ENCODE data around the gene TSSC4.
"Not testable (repeated sequence)": the region's sequence is repeated elsewhere in the genome, so short reads cannot be mapped to it uniquely, and the experiment has no call there.

The TSSC4 gene

GRCh38 chr11:2400069-2400761, at the start of gene TSSC4:
Gene TSSC4 (plus strand): TSS chr11:2400750. CDS start chr11:2402634, 1,884 bp downstream.
- in situ Hi-C loops (cut with HindIII; ENCODE audit: low sequenced_read_pairs) = no loop called here

DNA sequence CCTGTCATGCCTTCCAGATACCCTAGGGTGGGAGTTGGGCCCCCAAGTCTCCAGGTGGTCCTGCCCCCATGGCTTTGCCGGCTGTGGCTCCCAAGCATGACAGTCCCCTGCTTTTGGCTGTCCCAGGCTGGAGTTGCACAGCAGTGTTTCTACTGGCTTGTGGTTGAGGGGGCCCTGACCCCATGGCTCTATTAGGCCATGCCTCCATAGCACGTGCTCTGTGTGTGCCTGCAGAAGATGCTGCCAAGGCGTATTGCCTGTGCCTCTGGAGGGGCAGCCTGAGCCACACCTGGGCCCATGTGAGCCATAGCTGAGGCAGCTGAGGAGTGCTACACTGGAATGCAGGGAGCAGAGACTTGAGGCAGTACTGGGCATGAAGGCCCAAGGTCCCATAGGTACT, 48.8 kb upstream of the TSSC4 start:
- in situ Hi-C loops (cut with HindIII; ENCODE audit: low sequenced_read_pairs) = no loop called here

- in situ Hi-C loops (cut with HindIII; ENCODE audit: low sequenced_read_pairs) = no loop called here
Observed at GRCh38 chr11:2352420-2352819, 48.1 kb upstream of the TSSC4 start.

- in situ Hi-C loops (cut with HindIII; ENCODE audit: low sequenced_read_pairs) = no loop called here
Observed at GRCh38 chr11:2355000-2355644, 45.4 kb upstream of the TSSC4 start.

- in situ Hi-C loops (cut with HindIII; ENCODE audit: low sequenced_read_pairs) = no loop called here
Observed at GRCh38 chr11:2357246-2357645, 43.3 kb upstream of the TSSC4 start.

DNA sequence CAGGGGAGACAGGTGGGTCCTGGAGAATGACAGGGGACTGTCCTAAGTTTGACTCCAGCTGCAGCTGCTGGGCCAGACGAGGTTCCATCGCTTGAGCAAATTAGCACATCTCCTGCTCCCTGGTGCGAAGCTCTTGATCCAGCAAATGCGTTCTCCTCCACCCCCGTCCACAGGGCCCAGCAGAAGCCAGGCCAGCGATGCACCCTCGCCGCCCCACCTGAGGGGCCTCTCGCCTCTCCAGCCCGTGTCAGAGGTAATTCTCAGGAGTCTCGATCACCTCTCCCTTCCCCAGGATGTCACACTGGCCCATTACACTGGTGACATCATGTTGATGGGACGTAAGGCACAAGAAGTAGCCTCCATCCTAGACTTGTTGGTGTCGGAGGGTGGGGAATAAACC, 42.9 kb upstream of the TSSC4 start:
- in situ Hi-C loops (cut with HindIII; ENCODE audit: low sequenced_read_pairs) = not testable (repeated sequence)

DNA sequence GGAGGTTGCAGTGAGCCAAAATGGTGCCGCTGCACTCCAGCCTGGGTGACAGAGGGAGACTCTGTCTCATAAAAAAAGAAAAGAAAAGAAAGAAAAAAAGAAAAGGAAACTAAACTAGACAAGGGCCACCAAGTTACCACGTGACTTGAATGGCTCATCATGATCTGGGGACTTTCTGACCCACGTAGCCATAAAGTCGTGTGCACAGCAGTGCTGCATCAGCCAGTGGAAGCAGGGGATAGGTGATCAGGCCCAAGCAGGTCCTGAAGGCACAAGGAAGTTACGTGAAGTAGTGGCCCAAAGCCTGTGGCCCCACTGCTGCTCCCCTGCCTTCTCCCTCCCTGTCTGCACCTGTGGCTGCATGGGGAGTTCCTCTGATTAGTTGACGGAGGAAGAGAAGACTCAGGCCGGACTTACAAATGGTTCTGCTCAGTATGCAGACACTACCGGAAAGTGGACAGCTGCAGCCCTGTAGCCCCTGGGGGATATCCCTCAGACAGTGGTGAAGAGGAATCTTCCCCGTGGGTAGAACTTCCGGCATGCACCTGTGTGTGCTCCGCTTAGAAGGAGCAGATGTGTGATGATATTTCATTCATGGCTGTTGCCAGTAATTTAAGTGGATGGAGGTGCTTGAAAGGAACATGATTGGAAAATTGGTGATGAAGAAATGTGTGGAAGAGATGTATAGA, 41.7 kb upstream of the TSSC4 start:
- in situ Hi-C loops (cut with HindIII; ENCODE audit: low sequenced_read_pairs) = no loop called here

DNA sequence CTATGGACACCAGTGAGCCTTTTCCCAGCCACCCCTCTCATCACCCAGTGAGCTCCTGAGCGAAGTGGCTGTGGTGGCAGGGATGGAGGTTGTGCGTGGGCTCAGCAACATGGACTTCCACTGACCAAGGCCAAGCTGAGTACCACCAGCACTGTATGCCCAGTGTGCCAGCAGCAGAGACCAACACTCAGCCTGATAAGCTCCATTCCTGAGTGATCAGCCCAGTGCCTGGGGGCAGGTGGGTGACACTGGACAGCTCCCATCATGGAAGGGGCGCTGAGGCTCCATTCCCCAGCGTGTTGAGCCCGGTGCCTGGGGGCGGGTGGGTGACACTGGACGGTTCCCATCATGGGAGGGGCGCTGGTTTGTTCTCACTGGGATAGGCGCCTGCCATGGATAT, 41.0 kb upstream of the TSSC4 start:
- in situ Hi-C loops (cut with HindIII; ENCODE audit: low sequenced_read_pairs) = no loop called here

DNA sequence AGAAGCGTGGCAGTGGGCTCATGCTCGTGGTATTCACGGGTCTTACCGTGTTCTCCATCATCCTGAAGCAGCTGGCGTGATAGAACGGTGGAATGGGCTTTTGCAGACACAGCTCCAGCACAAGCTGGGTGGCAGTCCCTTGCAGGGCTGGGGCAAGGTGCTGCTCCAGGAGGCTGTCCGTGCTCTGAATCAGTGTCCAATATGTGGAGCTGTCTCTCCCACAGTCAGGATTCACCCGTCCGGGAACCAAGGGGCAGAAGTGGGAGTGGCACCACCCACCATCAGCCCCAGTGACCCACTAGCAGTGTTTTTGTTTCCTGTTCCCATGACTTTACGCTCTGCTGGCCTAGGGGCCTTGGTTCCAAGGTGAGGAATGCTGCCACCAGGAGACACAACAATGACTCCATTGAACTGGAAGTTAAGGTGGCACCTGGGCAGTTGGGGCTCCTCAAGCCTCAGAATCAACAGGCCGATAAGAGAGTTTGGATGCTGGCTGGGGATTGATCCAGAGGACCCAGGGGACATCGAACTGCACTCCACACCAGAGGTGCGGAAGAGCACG, 40.4 kb upstream of the TSSC4 start:
- in situ Hi-C loops (cut with HindIII; ENCODE audit: low sequenced_read_pairs) = no loop called here

GRCh38 chr11:2361565-2361964, 39.0 kb upstream of the TSSC4 start:
- in situ Hi-C loops (cut with HindIII; ENCODE audit: low sequenced_read_pairs) = no loop called here

DNA sequence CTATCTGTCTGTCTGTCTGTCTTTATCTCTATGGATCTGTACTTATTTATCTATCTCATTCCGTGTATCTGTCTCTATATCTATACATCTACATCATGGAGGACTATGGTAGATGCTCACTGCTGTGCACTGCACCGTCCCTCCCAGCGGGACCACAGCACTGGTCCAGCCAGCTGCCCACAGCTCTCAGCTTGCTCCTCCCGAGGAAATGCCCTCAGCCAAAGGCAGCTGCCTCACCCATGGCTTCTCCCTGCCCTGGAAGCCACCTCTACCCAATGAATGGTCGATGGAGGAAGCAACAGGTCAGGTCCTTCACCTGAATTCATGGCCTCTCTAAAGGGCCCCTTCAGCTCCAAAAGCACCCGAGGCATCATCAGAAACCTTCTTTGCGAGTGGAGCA, 38.1 kb upstream of the TSSC4 start:
- in situ Hi-C loops (cut with HindIII; ENCODE audit: low sequenced_read_pairs) = no loop called here

DNA sequence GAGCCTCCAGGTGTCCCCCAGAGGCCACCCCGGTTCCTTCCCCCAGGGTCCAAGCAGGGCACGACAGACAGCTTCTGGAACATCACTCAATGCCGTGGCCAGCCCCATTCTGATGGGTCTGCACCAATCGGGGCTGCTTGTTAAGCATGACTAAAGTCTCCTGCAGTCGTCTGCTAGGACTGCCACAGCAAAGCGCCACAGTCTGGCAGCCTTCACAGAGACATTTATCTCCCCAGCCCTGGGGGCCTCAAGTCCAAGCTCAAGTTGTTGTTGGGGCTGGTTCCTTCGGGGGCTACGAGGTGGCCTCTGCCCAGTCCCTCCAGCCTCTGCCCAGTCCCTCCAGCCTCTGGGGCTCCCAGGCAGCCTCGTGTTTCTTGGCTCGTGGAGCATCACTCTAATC, 37.4 kb upstream of the TSSC4 start:
- in situ Hi-C loops (cut with HindIII; ENCODE audit: low sequenced_read_pairs) = no loop called here

DNA sequence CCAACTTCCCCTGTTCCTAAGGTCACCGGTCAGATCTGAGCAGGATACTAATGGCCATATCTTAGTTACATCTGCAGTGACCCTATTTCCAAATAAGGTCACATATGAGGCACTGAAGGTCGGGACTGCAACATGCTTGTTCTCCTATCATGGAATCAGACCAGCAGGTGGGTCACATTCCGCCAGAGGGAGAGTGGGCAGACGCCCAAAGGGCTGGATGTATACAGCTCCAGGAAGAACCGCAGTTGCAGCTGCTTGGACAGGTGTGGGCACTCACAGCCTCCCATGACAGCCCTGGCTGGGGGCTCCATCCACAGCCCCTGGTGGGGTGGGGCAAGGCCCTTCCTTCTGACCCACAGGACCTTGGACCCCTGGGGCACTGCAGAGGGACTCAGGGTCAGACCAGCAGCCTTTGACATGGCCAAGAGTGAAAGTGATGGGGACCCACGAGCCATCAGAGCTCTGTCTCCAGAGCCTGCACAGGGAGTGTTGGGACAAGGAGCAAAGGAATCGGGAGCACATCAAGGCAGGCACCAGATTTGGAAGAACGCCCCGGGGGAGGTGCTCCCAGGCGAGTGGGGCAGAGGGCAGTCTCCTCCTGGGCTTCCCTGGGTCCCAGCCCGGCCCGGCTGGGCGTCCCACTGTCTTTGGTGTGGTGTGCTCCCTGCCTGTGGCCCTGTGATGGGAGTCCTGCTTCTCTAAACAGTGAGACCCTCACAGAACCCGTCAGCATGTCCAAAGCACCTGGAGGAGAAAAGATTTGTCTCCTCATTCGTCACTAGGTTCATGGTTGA, 36.8 kb upstream of the TSSC4 start:
- in situ Hi-C loops (cut with HindIII; ENCODE audit: low sequenced_read_pairs) = no loop called here

DNA sequence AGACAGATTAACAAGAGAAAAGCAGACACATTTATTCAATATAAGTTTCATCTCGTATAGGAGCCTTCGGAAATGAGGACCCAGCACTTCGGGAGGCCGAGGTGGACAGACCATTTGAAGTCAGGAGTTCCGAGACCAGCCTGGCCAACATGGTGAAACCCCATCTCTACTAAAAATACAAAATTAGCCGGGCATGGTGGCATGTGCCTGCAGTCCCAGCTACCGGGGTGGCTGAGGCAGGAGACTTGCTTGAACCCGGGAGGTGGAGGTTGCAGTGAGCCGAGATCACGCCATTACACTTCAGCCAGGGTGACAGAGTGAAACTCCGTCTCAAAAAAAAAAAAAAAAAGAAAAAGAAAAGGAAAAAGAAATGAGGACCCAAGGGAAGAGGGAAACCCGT, 36.2 kb upstream of the TSSC4 start:
- in situ Hi-C loops (cut with HindIII; ENCODE audit: low sequenced_read_pairs) = not testable (repeated sequence)

DNA sequence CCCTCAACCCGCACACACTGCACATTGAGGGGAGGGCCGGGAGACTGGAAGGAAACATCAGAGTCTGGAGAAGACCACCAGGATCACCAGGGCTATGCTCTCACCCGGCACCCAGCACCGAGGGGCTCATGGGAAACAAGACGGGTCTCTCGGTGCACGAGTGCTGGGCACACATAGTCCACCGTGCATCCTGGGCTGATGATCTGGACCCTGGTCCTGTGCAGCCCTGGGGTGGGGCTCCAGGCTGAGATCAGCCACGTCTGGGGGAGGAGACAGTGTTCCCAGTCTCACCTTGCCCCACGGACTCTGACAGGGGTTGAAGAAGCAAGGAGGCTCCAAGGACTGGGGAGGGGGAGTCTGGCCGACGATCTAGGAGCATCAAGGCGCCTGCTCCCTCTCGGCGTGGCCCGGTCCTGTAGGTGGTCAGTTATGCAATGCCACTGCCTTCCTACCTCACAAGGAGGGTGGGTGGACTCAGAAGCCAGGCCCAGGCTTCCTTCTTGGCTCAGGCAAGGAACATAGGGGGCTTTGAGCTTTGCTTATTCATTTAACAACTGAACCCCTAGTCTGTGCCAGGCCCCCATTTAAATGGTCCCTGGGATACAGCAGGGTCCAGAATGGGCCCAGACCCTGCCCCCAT, 34.9 kb upstream of the TSSC4 start:
- in situ Hi-C loops (cut with HindIII; ENCODE audit: low sequenced_read_pairs) = no loop called here

DNA sequence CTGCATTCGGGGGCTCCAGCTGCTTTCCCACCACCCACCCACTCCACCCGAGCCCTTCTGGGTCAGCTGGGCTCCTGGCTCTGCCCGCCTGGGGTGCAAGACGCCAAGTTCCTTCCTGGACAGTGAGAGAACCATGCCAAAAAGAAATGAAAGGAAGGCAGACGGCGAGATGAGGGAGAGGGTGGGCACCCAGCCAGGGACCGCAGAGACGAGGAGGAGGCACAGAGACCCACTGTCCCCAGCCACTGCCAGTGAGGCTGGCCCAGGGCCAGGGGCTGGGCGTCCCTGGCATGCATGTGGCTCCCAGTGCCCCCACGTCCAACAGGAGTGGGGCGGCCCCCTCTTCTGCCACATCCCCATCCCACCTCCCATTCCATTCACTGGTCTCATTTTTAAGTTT, 34.3 kb upstream of the TSSC4 start:
- in situ Hi-C loops (cut with HindIII; ENCODE audit: low sequenced_read_pairs) = no loop called here

DNA sequence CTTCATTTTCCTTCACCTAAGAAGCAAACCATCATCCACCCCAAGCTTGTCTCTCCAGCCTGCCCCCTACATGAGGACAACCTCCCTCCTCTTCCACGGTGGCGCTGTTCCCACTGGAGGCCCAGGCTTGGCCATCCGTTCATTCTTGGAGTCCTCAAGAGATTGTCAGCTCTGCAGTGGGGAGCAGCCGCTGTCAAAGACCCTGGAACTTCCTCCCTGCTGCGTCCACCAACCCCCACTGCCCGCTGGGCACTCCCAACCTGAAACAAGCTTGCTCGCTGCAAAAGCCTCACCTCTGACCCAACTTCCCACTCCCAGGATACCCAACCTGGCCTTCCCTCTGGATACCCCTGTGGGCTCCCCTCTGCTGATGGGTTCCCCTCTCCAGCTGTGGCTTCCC, 33.8 kb upstream of the TSSC4 start:
- in situ Hi-C loops (cut with HindIII; ENCODE audit: low sequenced_read_pairs) = no loop called here

- in situ Hi-C loops (cut with HindIII; ENCODE audit: low sequenced_read_pairs) = no loop called here
Observed at GRCh38 chr11:2367266-2368160, 33.0 kb upstream of the TSSC4 start.

DNA sequence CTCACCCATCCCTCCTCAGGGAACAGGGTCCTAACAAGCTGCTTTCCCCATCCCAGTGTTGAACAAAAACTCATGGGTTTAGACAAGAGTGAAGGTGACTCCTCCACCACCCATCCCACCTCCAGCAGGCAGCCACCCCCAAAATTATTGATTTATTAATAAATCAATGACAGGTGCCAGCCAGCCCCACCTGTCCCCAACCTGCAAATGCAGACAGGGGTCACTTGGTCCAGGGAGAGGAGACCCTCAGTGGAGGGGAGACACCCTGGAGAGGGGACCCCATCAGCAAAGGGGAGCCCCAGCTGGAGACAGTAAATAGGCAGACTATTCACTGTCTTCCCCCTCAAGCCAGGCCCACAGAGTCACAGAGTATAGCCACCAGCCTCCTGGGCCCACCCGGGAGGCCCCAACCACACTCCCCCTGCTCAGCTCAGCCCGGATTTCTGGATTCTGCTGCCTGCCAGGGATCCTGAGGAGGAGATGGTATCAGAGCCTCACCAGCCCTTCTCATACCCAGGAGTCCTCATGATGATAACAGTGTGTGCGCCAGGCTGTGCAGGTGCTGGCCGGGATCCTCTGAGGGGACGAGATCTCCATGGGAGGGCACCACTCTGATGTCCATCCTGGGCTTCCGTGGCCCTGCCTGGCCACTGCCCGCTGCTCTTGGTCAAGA, 32.2 kb upstream of the TSSC4 start:
- in situ Hi-C loops (cut with HindIII; ENCODE audit: low sequenced_read_pairs) = no loop called here
